Measurements from ENCODE around the gene BMP2K.

- TF ChIP-seq CTCF (conservative IDR thresholded peaks at IDR 0.05 in 1 of 2, IDR thresholded peaks at IDR 0.05 in 1 of 2; ENCODE audit: low read depth in 1 of 2, low read length in 2 of 2) (no peak), EZH2 (IDR thresholded peaks at IDR 0.05; ENCODE audit: low read length, missing control alignments) (no peak)
Measured at GRCh38 chr4:78885598-78885997, 109.4 kb downstream of the BMP2K start.
